ENCODE data around the gene TMEM17. TPM values are rescaled to one million over a fixed set of nuclear protein-coding genes. Genes with fewer than 3 reads are reported as not detected.

Gene TMEM17
- total and polyA plus RNA-seq, 9 of the 15 experiments (the other 6 are each of a cell fraction or from before 2014, with no cell fraction given) = 0.58 to 2.2 (median 1.2) TPM

DNA sequence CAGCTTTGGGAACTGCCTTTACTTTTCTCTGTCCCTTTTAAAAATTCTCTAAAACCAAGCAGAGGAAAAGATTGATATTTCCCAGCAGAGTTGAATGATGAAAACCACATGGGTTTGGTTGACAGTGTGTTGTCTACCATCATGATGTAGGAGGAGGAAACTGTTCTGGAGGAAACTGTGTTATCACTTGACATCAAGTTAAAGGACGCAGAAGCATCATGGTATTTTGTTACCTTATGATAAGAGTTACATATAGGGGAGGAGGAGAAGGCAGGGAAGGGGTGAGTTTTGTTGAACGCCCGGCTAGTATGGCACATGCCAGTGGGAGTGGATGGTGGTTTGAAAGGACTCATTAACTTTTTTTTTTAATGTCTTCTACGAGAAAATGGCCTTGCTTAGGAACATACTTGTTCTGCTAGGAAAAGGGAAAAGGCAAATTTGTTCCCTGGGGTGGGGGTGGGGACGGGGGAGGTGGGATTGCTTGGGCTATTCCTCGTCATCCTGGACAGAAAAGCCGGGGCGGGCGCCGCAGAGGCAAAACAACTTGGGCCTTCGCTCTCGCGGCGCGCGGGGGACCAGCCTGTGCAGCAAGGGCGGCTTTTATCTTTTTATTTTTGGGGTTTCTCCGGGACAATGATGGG lies 766 bp downstream of the TMEM17 start (continued):
- TF ChIP-seq MNT (conservative IDR thresholded peaks at IDR 0.05) (0 out of 4 replicates have a peak, but pooled peaks of 1 of the 2 experiments have one; percentile 23), TEAD2 (tag; IDR thresholded peaks at IDR 0.05) (no peak), ZNF23 (CRISPR knock-in tag; IDR thresholded peaks at IDR 0.05) (no peak), ZNF232 (CRISPR knock-in tag; IDR thresholded peaks at IDR 0.05) (no peak), ZNF431 (CRISPR knock-in tag; IDR thresholded peaks at IDR 0.05) (no peak), ZNF274 (IDR thresholded peaks at IDR 0.05; ENCODE audit: borderline replicate concordance, low read depth, low read length) (no peak), DEAF1 (CRISPR knock-in tag; IDR thresholded peaks at IDR 0.05) (no peak), KDM5B (IDR thresholded peaks at IDR 0.05; ENCODE audit: insufficient replicate concordance, low read depth, low read length) (no peak), ZNF639 (CRISPR knock-in tag; conservative IDR thresholded peaks at IDR 0.05 in 1 of 2, IDR thresholded peaks at IDR 0.05 in 1 of 2) (peak in 1 of 2 experiments; percentile 45; a peak in 1 of 4 replicates), POLR3G (IDR thresholded peaks at IDR 0.05; ENCODE audit: extremely low read depth, insufficient read length, insufficient replicate concordance) (no peak), USF1 (CRISPR knock-in tag; IDR thresholded peaks at IDR 0.05) (no peak), RFX1 (IDR thresholded peaks at IDR 0.05) (no peak), C11orf30 (IDR thresholded peaks at IDR 0.05; ENCODE audit: low read depth) (no peak), IRF1 (CRISPR knock-in tag; IDR thresholded peaks at IDR 0.05; ENCODE audit: borderline replicate concordance) (no peak), ZNF507 (tag; conservative IDR thresholded peaks at IDR 0.05) (no peak)
- TF ChIP-seq, protein P1, sequence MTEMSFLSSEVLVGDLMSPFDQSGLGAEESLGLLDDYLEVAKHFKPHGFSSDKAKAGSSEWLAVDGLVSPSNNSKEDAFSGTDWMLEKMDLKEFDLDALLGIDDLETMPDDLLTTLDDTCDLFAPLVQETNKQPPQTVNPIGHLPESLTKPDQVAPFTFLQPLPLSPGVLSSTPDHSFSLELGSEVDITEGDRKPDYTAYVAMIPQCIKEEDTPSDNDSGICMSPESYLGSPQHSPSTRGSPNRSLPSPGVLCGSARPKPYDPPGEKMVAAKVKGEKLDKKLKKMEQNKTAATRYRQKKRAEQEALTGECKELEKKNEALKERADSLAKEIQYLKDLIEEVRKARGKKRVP (CRISPR knock-in tag; IDR thresholded peaks at IDR 0.05) = peak; percentile 20; the same call in 1 of the 2 replicates
- TF ChIP-seq, protein P2, sequence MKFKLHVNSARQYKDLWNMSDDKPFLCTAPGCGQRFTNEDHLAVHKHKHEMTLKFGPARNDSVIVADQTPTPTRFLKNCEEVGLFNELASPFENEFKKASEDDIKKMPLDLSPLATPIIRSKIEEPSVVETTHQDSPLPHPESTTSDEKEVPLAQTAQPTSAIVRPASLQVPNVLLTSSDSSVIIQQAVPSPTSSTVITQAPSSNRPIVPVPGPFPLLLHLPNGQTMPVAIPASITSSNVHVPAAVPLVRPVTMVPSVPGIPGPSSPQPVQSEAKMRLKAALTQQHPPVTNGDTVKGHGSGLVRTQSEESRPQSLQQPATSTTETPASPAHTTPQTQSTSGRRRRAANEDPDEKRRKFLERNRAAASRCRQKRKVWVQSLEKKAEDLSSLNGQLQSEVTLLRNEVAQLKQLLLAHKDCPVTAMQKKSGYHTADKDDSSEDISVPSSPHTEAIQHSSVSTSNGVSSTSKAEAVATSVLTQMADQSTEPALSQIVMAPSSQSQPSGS (CRISPR knock-in tag; IDR thresholded peaks at IDR 0.05) = no peak
